Measurements from ENCODE around the gene MYO7B.
"Not testable (repeated sequence)": the region's sequence is repeated elsewhere in the genome, so short reads cannot be mapped to it uniquely, and the experiment has no call there.

Gene MYO7B

DNA sequence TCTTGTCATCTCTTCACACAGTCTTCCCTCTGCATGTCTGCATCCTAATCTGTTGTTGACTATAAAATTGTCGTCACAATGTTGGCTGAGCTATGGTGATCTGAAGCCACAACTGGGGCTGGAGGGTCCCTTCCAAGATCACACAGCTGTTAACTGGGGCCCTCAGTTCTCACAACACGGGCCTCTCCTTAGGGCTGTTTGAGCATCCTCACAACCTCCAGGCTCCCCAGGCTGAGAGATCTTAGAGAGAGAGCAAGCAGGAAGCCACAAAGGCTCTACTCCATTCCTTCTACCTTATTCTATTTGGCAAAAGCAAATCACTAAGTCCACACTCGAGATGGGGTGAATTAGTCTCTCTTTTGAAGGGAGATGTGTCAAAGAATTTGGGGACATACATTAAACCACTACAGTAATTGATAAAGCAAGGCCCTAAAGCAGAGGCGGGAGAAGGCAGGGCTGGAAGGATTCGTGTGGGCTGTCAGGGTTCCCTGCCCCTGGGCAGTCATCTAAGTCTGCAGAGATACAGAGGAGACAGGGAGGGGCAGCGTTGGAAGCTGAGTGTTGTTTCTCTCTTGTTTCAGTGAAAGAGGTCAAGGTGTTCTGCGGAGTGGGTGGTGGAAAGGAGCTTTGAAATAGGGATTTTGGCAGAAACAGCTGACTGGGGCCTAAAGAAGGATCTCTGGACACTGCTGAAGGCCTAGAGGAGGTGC lies 15.9 kb downstream of the MYO7B start:
- no peak for DNase-seq (ENCODE audit: low read depth in 2 of 2)

DNA sequence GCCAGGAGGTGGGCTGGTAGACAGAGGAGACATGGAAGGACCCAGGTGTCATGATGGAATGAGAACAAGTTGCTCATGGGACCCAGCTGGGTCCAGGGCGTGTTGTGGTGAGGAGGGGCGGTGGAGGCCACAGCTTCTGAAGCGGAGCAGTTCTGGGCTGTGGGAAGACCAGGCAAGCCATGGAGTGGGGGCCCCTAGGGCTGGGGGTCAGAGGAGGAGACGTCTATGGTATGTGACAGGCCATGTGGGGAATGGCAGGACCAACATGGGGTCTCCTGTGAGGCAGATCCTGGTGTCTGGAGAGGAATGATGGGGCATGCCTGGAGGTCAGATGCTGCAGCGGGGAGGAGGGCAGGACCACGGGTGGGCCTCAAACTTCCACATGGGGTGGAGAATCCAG lies 16.9 kb downstream of the MYO7B start:
- no peak for DNase-seq (ENCODE audit: low read depth in 2 of 2)

DNA sequence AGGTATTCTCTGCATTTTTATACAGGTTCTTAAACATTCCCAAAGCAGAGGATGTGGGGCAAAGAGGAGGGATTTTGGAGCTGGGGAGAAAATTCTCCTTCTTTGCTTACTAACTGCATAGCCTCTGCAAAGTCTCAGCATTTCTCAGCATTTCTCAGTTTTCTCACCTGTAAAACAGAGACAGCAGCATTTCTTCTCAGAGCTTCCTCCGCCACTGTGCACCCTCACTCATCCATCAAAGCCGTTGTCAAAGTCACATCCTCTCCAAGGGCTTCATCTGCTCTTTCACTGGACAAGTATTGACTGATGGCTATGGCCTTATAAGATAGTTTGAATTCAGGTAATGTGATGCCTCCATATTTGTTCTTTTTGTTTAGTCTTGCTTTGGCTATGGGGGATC lies 17.4 kb downstream of the MYO7B start:
- DNase-seq (ENCODE audit: low read depth in 2 of 2), result no peak

DNA sequence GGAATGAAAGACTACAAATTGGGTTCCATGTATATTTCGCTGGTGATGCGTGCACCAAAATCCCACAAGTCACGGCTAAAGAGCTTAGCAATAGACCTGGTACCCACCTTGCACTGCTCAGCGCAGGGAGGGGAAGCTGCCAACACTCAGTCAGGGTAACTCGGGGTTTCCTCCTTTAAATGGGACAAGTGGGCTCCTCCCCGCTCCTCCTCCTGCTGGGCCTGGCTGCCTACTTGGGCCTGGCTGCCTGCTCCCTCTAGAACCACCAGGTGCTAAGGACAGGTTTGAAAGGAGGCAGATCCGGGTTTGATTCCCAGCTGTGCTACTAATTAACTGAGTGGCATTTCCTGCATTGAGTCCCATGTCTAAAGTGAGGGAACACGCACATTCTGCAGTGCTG lies 23.4 kb downstream of the MYO7B start:
- no peak for DNase-seq (ENCODE audit: low read depth in 2 of 2)

DNA sequence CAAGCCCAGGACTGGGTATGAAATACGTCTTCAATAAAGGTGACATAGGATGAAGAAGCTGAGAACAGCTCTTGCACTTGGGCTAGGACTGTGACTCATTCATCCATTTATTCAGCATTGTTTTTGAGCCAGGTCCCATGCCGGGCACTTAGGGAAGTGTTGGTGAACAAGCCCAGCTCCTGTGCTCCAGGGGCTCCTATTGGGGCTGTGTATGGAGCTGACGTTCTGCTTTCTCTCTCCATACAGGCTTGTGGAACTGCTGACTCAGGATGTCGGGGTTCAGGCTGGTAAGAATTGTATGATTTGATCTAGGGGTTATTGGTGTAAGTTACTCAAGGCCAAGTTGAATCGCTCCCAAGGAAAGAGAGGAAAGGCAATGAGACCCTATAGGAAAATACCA lies 24.0 kb downstream of the MYO7B start:
- DNase-seq (ENCODE audit: low read depth in 2 of 2), result no peak

DNA sequence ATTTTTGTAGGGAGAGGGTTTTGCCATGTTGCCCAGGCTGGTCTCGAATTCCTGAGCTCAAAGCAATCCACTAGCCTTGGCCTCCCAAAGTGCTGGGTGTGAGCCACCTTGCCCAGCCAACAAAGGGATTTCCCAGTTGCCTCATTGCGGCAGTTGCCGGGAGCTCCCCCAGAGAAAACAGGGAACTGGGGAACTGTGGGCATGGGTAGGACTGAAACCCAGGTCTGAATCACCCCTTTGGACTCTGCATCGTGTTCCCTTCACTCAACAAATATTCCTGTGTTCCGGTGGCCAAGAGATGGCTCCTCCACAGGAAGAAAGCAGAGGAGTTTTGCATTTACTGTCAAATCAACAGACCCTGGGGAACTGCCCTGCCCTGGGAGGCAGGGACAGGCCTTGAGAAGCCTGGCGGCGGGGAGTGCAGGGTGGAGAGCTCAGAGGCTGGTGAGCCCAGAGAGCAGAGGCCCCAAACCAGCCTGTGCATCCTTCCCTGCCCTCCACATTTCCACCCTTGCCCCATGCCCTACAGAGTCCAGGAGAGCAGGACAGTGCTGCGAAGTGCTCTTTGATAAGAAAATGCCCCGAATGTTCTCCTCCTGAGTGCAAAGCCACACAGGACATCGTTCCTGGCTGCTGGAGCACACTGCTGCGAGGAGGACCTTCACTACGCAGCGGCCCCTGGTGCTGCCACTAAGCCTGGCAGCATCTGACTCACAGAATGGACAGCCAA lies 24.9 kb downstream of the MYO7B start:
- no peak for DNase-seq (ENCODE audit: low read depth in 2 of 2)

DNA sequence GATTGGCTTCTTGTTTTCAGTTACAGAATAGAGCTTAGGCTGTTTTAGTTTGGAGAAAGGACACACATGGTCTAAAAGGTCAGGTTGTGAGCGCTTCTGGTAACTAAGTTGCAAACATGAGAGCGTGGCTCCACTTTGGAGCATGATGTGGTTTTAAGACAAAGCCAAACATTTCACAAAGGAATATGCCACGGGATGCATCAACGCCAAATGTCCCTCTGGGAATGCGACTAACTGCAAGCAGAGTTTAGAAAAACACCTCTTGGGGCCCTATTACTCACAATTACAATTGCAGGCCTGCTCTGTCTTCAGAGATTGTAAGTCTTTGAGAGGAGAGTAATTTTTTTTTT lies 25.4 kb downstream of the MYO7B start:
- DNase-seq (ENCODE audit: low read depth in 2 of 2), result no peak

DNA sequence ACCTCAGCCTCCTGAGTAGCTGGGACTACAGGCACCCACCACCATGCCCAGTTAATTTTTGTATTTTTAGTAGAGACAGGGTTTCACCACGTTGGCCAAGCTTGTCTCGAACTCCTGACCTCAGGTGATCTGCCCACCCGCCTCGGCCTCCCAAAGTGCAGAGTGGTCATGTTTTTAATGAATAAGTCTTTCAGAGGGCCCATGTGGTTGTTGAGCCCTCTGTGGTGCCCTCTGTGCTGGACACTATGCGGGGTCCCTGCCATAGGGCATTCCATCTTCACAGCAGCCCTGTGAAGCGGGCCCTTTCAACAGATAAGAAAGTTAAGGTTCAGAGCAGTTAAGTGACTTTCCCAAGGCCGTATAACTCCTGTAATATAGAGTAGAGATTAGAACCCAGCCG lies 25.9 kb downstream of the MYO7B start:
- DNase-seq (ENCODE audit: low read depth in 2 of 2), result no peak

DNA sequence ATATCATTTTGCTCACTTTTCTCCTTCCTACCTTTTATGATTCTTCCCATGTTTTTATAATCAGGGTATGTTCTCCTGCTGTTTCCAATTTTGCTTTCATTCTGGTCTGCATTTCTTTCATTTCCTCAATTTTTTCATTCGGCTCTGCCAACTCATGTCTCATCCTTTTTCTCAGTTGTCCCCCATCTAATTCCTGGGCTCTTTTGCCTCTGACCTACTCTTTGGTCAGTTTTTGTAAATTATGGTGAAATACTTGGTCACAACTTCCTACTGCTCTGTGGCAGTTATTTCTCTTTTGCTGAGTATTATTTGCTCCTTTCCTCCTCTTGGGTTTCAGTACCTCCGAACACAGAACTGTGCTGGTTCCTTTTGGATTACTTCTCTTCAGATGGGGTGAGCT lies 27.5 kb downstream of the MYO7B start:
- DNase-seq (ENCODE audit: low read depth in 2 of 2), result no peak

DNA sequence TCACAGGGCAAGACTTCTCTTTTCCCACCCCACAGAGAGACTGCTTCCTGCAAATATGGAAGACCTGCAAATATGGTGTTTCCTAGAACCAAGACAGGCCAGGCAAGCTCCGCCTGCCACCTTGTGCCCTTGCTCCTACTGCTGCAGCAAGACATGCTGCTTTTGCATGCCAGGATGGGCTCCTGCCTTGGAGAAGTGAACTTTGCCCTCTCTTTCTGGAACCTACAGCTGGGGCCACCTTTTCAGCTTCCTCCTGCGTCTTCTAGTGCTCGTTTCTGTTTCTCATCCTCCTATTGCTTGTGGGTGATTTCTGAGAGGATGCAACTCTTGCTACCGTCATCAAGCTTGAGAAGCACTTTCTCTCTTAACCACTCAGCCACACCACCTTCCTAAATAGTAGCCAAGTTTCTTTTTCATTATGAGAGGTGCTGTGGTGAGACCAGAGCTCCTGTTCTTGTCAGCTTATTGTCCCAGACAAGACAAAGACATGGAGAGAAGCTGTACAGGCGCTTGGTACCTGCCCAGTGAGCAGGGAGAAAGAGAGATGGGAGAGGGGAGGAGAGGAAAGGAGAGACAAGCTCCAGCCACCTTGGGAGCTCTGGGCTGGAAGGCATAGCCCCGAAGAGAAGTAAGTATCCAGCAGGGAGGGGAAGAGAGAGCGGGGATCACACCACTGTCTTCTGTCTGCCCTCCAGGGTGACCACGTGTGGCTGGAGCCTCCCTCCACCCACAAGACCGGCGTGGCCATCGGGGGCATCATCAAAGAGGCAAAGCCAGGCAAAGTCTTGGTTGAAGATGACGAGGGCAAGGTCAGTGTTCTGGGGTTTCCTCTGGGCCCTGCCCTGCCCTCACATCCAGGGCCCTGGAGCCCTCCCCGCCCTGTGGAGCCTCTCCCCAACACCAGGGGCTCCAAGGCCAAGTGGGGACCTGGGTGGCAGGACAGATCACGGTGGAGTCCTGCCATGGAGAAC lies 28.3 kb downstream of the MYO7B start:
- DNase-seq (ENCODE audit: low read depth in 2 of 2), result no peak

DNA sequence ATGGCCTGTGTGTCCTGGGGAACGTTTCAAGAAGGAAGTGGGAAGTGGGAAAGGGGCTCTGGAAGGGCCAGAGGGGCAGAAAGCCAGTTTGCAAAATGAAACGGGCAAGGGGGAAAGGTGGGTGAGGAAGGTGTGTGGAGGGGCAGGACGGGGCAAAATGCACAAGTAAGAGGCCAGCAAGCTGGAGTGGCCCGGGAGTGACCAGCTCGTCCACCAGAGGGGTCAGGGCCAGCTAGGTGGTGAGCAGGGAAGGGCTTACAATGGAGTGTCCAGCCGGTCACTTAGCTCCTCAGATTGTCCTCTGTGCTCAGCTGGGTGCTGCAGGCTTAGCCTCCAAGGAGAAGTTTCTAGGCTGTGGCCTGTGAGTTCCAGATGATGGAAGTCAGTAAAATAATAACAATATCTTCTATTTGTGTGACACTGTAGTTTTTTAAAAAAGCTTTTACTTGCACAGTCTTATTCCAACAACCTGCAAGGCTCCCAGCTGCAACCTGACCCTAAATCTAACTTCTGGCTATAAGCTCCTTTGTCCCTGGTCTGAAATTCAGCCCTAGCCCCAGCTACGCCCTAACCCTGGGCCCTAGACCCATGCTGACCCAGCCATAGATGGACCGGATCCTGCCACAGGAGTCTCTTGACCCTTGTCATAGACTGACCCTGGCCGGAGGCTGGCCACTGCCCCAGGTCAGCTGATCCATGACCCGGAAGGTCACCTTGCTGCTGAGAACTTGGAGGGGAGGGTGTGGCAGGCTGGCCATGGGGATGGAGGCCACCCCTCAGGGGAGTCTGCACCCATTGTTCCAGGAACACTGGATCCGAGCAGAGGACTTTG lies 29.2 kb downstream of the MYO7B start:
- DNase-seq (ENCODE audit: low read depth in 2 of 2), result no peak

DNA sequence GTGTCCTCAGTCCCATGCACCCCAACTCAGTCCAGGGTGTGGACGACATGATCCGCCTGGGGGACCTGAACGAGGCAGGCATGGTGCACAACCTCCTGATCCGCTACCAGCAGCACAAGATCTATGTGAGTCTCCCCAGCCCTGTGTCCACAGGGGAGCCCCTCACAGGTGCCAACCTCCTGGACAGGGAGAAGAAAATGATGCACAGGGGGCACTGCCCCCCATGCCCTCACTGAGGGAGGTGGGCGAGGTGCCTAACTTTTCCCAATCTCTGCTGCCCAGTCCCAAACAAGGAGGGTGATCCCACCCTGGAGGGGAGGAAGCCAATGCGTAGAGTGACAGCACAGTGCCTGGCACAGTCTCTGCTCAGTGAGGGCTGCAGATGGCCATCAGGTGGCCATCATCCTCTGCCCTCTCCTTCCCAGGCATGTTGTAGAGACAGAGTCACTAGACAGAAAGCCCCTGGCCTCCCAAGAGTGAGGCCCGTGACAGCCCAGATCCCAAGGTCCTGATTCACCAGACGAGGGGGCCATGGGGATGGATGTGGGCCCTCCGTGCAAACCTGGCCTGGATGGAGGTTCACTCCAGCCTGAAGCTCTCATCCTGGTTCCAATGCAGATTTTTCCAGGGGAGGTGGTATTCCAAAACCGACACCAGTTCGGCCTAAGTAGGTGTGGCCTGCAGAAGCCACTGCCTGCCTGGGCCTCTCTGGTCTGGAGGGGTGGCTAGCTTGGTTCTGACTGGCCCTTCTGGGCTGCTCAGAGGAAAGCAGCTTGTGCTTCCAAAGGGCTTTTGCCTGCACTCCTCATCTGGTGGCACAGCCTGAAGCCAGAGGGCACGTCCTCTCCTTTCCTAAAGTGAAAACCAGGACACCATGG lies 30.0 kb downstream of the MYO7B start:
- DNase-seq (ENCODE audit: low read depth in 2 of 2), result no peak

DNA sequence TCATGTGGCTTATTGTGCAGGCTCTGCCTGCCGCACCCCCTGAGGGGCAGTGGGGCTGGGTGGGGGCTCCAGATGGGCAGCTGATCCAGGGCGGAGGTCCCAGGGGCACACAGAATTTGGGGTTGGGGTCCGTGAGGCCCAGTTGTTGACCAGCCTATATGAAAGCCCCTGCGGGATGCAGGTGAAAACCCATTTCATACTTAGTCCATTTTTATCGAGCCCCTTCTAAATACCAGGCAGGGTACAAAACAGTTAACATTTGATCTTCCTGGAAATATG lies 30.6 kb downstream of the MYO7B start:
- DNase-seq (ENCODE audit: low read depth in 2 of 2), result no peak

DNA sequence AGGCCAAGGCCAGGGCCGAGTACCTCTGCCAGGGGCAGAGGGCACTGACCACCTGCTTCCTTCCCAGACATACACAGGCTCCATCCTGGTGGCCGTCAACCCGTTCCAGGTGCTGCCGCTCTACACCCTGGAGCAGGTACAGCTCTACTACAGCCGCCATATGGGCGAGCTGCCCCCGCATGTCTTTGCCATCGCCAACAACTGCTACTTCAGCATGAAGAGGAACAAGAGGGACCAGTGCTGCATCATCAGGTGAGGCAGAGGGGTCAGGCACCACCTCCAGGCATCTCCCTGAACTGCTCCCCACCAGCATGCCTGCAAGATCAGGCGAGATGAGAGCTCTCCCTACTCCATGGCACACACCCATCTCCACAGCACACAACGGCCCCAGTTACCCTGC lies 31.1 kb downstream of the MYO7B start:
- DNase-seq (ENCODE audit: low read depth in 2 of 2), result no peak

DNA sequence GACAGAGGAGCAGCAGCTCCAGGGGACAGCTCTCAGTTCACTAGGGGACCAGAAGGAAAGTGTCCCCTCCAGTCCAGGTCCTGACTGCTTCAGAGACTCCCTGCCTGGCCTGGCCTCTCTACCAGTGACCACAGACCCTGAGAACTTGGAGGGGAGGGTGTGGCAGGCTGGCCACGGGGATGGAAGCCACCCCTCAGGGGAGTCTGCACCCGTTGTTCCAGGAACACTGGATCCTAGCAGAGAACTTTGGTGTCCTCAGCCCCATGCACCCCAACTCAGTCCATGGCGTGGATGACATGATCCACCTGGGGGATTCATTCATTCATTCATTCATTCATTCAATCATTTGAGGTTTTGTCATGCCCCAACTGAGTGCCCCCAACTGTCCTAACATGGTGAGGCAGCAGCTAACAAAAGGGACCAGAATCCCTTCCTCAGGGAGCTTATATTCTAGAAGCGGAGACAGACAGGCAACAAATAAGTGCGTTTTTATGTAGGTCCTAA lies 31.9 kb downstream of the MYO7B start:
- no peak for DNase-seq (ENCODE audit: low read depth in 2 of 2)

DNA sequence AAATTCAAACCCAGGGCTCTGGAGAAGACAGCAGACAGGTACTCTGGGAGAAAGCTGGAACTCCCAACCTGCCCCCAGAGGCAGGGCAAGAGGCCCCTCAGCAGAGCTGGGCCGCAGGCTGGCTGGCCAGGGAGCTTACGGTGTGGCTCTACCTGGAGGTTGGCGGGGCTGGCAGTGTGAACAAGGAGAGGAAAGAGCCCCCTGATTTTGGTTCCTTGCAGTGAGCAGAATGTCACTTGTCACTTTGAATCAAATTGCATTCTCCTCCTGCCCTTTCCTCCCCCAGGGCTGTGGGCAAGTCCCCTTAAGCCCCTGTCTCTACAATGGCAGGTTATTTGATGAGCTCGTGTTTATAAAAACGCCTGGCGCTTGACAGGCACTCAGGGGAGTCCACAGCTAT lies 32.6 kb downstream of the MYO7B start:
- no peak for DNase-seq (ENCODE audit: low read depth in 2 of 2)

DNA sequence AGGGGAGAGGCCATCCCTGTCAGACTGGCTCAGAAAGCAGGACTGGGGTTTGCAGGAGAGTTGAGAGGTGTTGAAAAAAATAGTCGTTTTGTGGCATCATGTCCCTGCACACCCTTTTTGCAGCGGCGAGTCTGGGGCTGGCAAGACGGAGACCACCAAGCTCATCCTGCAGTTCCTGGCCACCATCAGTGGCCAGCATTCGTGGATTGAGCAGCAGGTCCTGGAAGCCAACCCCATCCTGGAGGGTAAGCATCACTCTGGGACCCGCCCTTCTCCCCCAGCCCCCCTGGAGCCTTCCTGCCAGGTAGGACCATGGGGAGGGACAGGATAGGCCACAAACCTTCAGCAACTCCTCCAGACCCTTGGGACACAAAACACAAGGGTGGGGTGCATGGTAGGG lies 34.2 kb downstream of the MYO7B start:
- DNase-seq (ENCODE audit: low read depth in 2 of 2), result no peak

DNA sequence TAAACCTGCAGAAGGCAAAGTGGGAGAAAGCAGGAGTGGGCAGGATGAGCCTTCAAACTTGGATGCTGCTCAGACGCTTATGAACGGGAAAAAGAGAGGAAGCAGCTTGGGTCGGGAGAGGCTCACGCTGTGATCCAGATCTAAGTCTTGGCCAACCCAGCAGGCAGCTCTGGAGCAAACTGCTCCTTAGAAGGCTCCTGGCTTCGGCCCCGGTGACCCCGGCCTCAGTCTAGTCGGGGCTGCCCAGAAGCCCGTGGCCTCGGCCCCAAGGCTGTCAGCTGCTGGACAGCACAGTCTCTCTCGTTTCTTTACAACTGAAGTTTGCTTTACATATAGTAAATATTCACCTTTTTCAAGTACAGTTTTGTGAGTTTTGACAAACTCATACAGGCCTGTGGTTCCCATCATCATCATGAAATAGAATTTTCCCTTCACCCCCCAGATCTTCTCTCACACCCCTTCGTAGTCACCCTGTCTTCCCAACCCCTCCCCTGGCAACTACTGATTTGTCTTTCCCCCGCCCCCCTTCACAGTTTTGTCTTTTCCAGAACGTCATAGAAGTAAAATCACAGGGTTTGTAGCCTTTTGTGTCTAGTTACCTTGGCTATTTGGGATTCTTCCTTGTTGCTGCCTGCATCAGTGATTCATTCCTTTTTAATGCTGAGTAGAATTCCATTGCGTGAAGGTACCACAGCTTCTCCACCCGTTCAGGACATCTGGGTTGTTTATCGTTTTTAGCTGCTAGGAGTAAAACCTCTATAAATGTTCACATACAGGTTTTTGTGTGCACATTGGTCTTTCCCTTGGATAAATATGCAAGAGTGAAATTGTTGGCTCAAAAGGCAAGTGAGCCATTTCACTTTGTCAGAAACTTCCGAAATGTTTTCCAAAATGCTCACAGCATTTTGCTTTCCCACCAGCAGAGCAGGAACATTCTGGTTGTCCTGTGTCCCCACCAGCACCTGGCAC lies 35.1 kb downstream of the MYO7B start:
- no peak for DNase-seq (ENCODE audit: low read depth in 2 of 2)

DNA sequence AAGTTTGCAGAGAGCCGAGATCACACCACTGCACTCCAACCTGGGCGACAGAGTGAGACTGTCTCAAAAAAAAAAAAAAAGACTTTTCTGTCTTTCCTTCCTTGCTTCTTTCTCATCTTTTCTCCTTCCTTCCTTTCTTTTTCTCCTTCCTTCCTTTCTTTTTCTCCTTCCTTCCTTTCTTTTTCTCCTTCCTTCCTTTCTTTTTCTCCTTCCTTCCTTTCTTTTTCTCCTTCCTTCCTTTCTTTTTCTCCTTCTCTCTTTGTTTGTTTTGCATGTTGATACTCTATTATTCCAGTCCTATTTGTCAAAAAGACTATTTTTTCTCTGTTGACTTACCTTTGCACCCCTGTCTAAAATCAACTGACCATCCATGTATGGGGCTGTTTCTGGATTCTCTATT lies 36.9 kb downstream of the MYO7B start:
- DNase-seq (ENCODE audit: low read depth in 2 of 2), result not testable (repeated sequence)

DNA sequence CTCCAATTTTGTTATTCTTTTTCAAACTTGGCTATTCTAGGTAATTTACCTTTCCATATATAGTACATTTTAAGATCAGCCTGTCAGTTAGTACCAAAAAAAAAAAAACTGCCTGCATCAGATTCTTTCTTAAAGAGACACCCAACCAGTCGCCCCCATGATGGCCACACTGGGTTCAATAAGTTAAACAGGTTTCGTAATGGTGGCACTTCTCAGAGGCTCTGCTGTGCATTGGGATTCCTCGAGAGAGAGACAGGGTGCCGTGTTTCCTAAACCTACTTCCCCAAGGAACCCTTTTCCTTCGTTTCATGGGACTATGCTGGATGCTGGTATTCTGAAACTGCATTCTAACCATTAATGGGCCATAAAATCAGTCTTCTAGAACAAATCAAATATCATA lies 37.4 kb downstream of the MYO7B start:
- no peak for DNase-seq (ENCODE audit: low read depth in 2 of 2)
